ENCODE data around the gene NEU4. TPM values are rescaled to one million over a fixed set of nuclear protein-coding genes. Genes with fewer than 3 reads are reported as not detected.

Gene NEU4
- total and polyA plus RNA-seq, 9 of the 15 experiments (the other 6 are each of a cell fraction or from before 2014, with no cell fraction given): 0.01 to 0.40 TPM; not detected in 7

- no peak for FAIRE-seq
These were observed 45.3 kb upstream of the NEU4 start for GRCh38 chr2:241763551-241764274.

More at GRCh38 chr2:241763551-241764274, 45.3 kb upstream of the NEU4 start:
- CTCF ChIA-PET (ENCODE audit: low intra/inter-chr PET ratio): no interaction called here
- no peak overlapping the region for H3K27ac ChIP-seq (ENCODE audit: extremely low read depth, low read depth, low read length)
- H3K4me1 ChIP-seq (replicated peaks in 1 of 2; ENCODE audit: control insufficient read depth in 2 of 2, insufficient read depth in 2 of 2, low read length in 2 of 2): peaks cover 13 to 23% of the 10 kb centered on the region in 2 experiments
- H3K9ac ChIP-seq (ENCODE audit: insufficient read depth in 1 of 2, low read depth in 2 of 2, low read length in 2 of 2): no peak overlapping the region
- intact Hi-C loops (cut with micrococcal nuclease): no loop called here
- no peaks in the 10 kb centered on the region for H3K9me3 ChIP-seq (replicated peaks; ENCODE audit: control insufficient read depth, insufficient read depth, low read depth, low read length)
- H2AFZ ChIP-seq (ENCODE audit: low read depth, low read length): no peak overlapping the region
- in situ Hi-C loops (cut with MboI): no loop called here
- POLR2A ChIA-PET: interaction anchor here (1.4 kb wide), 1 partner anchor 13 kb away, joined by 4 read pairs; no protein-coding TSS in a partner anchor
- H3K79me2 ChIP-seq (ENCODE audit: control insufficient read depth, insufficient read depth, low read length): no peaks in the 10 kb centered on the region
- 86% methylated on average over 9 of the region's 20 CpGs for WGBS (ENCODE audit: insufficient coverage, low coverage, missing lambda C conversion rate)
- no peaks in the 10 kb centered on the region for H4K20me1 ChIP-seq (replicated peaks; ENCODE audit: control insufficient read depth, insufficient read depth, low read length)
- no peaks in the 10 kb centered on the region for H3K9me1 ChIP-seq (ENCODE audit: control insufficient read depth, insufficient read depth, low read length)
- no peak overlapping the region for H3K4me2 ChIP-seq (ENCODE audit: insufficient read depth, low read length)
- H3K4me3 ChIP-seq: no peak overlapping the region
- peaks cover 23% of the 10 kb centered on the region; the same call in 2 of the 3 replicates for H3K36me3 ChIP-seq (ENCODE audit: control insufficient read depth, insufficient read depth, low read length)
- no TSS peak for BruUV-seq (replicated peaks)
- no peaks in the 10 kb centered on the region for H3K27me3 ChIP-seq (ENCODE audit: control insufficient read depth in 2 of 2, insufficient read depth in 2 of 2, low read length in 2 of 2)
- TF ChIP-seq STAT5B (CRISPR knock-in tag; IDR thresholded peaks at IDR 0.05): no peak
- no peak for TF ChIP-seq ZNF165 (CRISPR knock-in tag; IDR thresholded peaks at IDR 0.05; ENCODE audit: borderline replicate concordance)
- TF ChIP-seq RCOR1 (IDR thresholded peaks at IDR 0.05; ENCODE audit: borderline replicate concordance in 1 of 2, low read depth in 2 of 2, low read length in 2 of 2): no peak
- DNase-seq (ENCODE audit: extremely low read depth in 1 of 4, low spot score in 3 of 4) (no peak), ATAC-seq (no peak)

Measured in K562 (cell line).